ENCODE measurements around the gene QARS1.

Gene QARS1

GRCh38 chr3:49121132-49121736, 16.7 kb upstream of the QARS1 start:
- Histone ChIP-seq H3K9ac (ENCODE audit: low read length) (peak overlapping the region; percentile 87), H3K79me2 (ENCODE audit: insufficient read depth, low read length) (no peaks in the 10 kb centered on the region), H3K4me2 (ENCODE audit: low read length) (peak overlapping the region; percentile 99), H4K20me1 (ENCODE audit: insufficient read depth, low read length) (no peaks in the 10 kb centered on the region), H3F3A (ENCODE audit: insufficient read depth, low read length) (no peaks in the 10 kb centered on the region), H2AFZ (ENCODE audit: low read length) (no peak overlapping the region), H3K27ac (ENCODE audit: low read depth, low read length, poor library complexity, severe bottlenecking) (peak overlapping the region; percentile 76), H3K9me3 (ENCODE audit: low read length) (no peaks in the 10 kb centered on the region), H3K4me1 (ENCODE audit: insufficient read depth, low read length, severe bottlenecking) (peaks cover 20% of the 10 kb centered on the region), H3K36me3 (ENCODE audit: insufficient read depth, low read length) (peaks cover 31% of the 10 kb centered on the region), H3K9me2 (ENCODE audit: low read depth, low read length) (no peaks in the 10 kb centered on the region), H3K4me3 (ENCODE audit: low read depth, low read length, poor library complexity, severe bottlenecking) (peak overlapping the region; percentile 85), H3K27me3 (ENCODE audit: insufficient read depth, low read length) (no peaks in the 10 kb centered on the region)
- TF ChIP-seq CTCF (IDR thresholded peaks at IDR 0.05; ENCODE audit: low read length) (no peak), EZH2 (IDR thresholded peaks at IDR 0.05; ENCODE audit: borderline replicate concordance, low read length) (no peak)

DNA sequence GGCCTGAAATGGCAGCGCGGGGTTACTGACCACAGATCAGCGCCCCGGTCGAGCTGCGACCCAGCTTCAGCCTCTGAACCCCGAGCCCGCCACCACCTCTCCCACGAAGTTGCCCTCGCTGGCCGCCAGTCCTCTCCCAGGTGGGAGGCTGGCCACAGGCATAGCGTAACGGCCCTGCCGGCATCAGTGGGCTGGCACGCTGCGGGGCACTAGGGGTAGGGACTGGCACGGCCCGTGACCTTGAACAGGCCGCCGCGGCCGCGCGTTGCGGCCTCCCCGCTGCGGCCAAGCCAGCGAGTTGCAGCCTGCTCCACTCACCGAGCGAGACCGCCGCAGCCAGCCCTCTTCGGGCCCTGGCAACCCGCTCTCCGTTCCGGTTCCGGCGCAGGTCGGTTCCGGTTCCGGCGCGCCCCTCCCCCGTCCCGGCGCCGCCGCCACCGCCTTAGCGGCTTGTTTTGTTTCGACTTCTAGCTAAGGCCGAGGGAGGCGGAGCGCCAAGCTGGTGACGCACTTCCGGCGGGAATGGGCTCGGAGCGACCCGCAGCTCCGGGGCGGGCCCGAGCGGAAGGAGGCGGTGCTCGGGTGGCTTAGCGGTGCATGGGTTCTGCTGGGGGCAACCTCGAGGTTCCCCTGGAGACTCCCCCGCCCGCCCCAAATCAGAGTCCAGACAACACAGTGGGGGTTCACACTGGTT, 16.0 kb upstream of the QARS1 start, which contains the start of gene USP19:
USP19 (minus strand) TSS at position 386 of the 694 bp plus-strand sequence. CDS start 1,678 bp downstream, outside the sequence.
- peaks cover 20% of the 10 kb centered on the region for H3K4me1 ChIP-seq (ENCODE audit: insufficient read depth, low read length, severe bottlenecking)
- H3K4me2 ChIP-seq (ENCODE audit: low read length): peak within 1 kb of the TSS; percentile 99
- no peaks in the 10 kb centered on the region for H3F3A ChIP-seq (ENCODE audit: insufficient read depth, low read length)
- no peaks in the 10 kb centered on the region for H3K79me2 ChIP-seq (ENCODE audit: insufficient read depth, low read length)
- H3K27me3 ChIP-seq (ENCODE audit: insufficient read depth, low read length): no peaks in the 10 kb centered on the region
- H2AFZ ChIP-seq (ENCODE audit: low read length): no peak within 1 kb of the TSS
- TF ChIP-seq EZH2 (IDR thresholded peaks at IDR 0.05; ENCODE audit: borderline replicate concordance, low read length): no peak
- TF ChIP-seq CTCF (IDR thresholded peaks at IDR 0.05; ENCODE audit: low read length): no peak
- peaks cover 38% of the 10 kb centered on the region for H3K36me3 ChIP-seq (ENCODE audit: insufficient read depth, low read length)
- H3K4me3 ChIP-seq (ENCODE audit: low read depth, low read length, poor library complexity, severe bottlenecking): peak within 1 kb of the TSS; percentile 85
- no peaks in the 10 kb centered on the region for H4K20me1 ChIP-seq (ENCODE audit: insufficient read depth, low read length)
- H3K9ac ChIP-seq (ENCODE audit: low read length): peak within 1 kb of the TSS; percentile 87
- no peaks in the 10 kb centered on the region for H3K9me2 ChIP-seq (ENCODE audit: low read depth, low read length)
- H3K27ac ChIP-seq (ENCODE audit: low read depth, low read length, poor library complexity, severe bottlenecking): peak within 1 kb of the TSS; percentile 76
- no peaks in the 10 kb centered on the region for H3K9me3 ChIP-seq (ENCODE audit: low read length)

- H4K20me1 ChIP-seq (ENCODE audit: insufficient read depth, low read length): no peaks in the 10 kb centered on the region
- TF ChIP-seq EZH2 (IDR thresholded peaks at IDR 0.05; ENCODE audit: borderline replicate concordance, low read length) (no peak), CTCF (IDR thresholded peaks at IDR 0.05; ENCODE audit: low read length) (no peak)
- H3K36me3 ChIP-seq (ENCODE audit: insufficient read depth, low read length): peaks cover 43% of the 10 kb centered on the region
- peak overlapping the region; percentile 69 for H3K27ac ChIP-seq (ENCODE audit: low read depth, low read length, poor library complexity, severe bottlenecking)
- H3K4me2 ChIP-seq (ENCODE audit: low read length): peak overlapping the region; percentile 99
- no peaks in the 10 kb centered on the region for H3K27me3 ChIP-seq (ENCODE audit: insufficient read depth, low read length)
- no peaks in the 10 kb centered on the region for H3K9me3 ChIP-seq (ENCODE audit: low read length)
- peak overlapping the region; percentile 85 for H3K4me3 ChIP-seq (ENCODE audit: low read depth, low read length, poor library complexity, severe bottlenecking)
- H2AFZ ChIP-seq (ENCODE audit: low read length): no peak overlapping the region
- H3K9ac ChIP-seq (ENCODE audit: low read length): peak overlapping the region; percentile 87
- H3K9me2 ChIP-seq (ENCODE audit: low read depth, low read length): no peaks in the 10 kb centered on the region
- H3K79me2 ChIP-seq (ENCODE audit: insufficient read depth, low read length): no peaks in the 10 kb centered on the region
- peaks cover 20% of the 10 kb centered on the region for H3K4me1 ChIP-seq (ENCODE audit: insufficient read depth, low read length, severe bottlenecking)
- H3F3A ChIP-seq (ENCODE audit: insufficient read depth, low read length): no peaks in the 10 kb centered on the region
Observed at GRCh38 chr3:49120096-49120437, 15.5 kb upstream of the QARS1 start.
